COLO668 (cell line): ENCODE measurements around the gene TANGO6.
"Not testable (repeated sequence)": the region's sequence is repeated elsewhere in the genome, so short reads cannot be mapped to it uniquely, and the experiment has no call there.

Experiments used
- DNase-seq: peaks from one replicate; lab custom pipeline; 2025; ENCODE audit not compliant: unreplicated experiment; lab: John Stamatoyannopoulos, UW

TANGO6 gene

DNA sequence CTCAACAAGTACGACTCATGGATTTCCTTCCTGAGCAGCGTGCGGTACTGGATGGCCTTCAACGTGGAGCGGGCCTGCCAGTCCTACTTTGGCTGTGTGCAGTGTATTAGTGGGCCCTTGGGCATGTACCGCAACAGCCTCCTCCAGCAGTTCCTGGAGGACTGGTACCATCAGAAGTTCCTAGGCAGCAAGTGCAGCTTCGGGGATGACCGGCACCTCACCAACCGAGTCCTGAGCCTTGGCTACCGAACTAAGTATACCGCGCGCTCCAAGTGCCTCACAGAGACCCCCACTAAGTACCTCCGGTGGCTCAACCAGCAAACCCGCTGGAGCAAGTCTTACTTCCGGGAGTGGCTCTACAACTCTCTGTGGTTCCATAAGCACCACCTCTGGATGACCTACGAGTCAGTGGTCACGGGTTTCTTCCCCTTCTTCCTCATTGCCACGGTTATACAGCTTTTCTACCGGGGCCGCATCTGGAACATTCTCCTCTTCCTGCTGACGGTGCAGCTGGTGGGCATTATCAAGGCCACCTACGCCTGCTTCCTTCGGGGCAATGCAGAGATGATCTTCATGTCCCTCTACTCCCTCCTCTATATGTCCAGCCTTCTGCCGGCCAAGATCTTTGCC, 271.1 kb downstream of the TANGO6 start:
- no peak for DNase-seq

DNA sequence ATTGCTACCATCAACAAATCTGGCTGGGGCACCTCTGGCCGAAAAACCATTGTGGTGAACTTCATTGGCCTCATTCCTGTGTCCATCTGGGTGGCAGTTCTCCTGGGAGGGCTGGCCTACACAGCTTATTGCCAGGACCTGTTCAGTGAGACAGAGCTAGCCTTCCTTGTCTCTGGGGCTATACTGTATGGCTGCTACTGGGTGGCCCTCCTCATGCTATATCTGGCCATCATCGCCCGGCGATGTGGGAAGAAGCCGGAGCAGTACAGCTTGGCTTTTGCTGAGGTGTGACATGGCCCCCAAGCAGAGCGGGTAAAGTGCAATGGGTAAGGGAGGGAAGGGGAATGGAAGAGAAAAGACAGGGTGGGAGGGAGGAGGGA, 271.6 kb downstream of the TANGO6 start:
- DNase-seq: no peak

DNA sequence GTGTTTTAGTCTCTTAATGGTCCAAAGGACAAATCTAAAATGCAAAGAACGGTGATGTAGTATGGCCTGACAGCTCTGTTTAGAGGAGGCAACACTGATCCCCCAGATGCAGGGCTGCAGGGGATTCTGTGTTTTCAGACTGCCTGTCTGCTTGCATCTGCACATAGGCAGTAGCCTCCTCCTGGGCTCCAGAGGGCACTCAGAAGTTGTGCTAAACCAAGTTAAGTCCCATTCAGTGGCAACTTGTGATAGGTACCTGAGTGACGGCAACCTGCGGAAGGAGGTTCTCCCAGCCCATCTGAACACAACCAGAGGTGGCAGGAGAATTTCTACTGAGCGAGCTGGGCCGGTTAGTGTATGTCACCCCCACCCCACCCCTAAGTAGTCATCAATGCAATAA, 272.0 kb downstream of the TANGO6 start:
- no peak for DNase-seq

DNA sequence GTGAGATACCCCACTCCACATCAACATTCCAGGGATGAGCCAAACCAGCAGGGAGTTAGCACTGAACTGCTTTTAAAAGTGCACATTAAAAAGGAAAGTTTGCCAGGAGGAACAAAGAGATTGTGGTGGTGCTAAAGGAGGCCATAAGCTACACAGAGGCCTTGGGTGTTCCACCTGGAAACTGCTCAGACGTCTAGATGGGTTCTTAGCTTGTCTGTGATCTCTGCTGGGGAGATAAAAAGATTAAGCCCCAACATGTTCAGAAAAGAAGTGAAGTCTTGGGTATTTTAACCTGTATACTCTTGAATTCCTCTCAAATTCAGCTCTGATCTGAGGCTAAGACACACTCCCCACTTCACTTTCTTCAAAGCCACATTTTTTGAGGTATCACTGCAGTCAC, 272.5 kb downstream of the TANGO6 start:
- DNase-seq: no peak

DNA sequence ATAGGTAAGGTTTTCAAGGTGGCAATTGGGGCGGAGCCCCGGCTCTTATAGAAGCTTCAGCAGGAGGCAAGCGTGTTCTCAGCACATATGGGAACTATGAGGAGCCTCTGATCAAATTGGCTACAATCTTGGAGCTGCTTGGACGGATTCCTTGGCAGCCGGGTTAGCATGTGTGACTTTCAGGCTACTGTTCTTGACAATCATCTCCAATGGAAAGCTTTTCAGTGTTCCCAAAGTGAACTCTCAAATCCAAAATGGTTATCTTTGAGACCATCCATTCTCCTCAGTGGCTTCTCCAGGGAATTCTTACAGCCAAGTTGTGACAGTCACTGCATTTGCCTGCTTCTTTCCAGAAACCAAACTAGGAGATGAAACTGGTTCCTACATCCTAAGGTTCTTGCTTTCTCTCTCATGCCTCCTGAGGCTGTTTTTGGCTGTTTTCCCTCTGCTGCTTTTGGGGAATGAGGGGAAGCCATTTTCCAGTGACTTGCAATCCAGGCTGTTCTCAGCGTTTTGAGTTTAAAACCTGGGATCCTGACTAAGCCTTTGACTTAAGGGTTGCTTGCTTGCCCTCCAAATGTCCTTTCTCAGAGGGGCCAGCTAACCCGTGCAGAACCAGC, 273.0 kb downstream of the TANGO6 start:
- no peak for DNase-seq

DNA sequence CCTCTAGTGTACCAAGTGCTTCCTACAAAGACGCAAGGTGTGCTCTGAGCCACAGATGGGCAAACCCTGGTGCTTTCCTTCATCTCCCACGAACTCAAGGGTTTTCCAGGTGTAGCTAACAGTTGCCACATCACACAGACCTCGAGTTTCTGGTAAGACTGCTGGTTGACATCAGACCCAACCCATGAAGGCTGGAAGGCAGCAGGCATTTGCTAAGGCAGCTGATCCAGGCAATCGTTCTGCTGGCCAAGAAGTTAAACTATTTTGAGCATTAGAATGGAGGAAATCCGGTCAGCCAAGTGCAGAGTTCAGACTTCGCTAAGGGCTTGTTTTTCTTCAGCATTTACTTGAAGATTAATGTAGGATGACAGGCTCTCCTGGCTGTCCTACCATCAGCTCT, 273.6 kb downstream of the TANGO6 start:
- no peak for DNase-seq

DNA sequence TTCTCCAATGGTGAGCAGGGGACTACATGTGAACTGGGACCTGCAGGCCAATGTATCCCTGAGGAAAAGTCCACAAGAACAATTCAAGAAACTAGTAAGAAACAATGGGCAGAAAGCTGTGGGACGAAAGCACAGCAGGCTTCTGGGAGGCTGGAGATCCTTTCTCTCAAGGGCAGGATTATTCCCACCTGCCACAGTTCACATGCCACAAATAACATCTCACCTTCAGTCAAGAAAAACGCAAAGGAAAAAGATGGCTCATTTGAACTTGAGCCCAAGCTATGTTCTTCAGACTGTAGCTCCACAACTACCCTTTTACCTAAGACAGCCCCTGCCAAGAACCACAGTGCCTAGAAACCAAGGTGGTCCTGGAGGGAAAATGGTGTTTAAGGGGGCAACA, 275.1 kb downstream of the TANGO6 start:
- no peak for DNase-seq

DNA sequence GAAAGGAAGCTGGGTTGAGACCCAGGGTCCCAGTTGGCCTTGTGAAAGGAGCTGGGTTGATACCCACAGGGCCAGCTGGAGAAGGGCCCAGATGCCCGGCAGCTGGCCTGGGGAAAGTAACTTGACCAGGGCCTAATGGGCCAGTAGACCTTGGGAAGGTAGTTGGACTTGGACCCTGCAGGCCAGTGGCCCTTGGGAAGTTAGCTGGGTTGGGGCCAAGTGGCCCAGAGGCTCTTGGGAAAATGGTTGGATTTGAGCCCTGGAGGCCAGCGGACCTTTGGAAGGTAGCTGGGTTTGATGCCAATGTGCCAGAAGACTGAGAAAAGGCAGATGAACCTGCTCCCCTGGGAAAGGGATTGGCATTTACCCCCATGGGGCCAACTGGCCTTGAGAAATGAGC, 275.7 kb downstream of the TANGO6 start:
- no peak for DNase-seq

DNA sequence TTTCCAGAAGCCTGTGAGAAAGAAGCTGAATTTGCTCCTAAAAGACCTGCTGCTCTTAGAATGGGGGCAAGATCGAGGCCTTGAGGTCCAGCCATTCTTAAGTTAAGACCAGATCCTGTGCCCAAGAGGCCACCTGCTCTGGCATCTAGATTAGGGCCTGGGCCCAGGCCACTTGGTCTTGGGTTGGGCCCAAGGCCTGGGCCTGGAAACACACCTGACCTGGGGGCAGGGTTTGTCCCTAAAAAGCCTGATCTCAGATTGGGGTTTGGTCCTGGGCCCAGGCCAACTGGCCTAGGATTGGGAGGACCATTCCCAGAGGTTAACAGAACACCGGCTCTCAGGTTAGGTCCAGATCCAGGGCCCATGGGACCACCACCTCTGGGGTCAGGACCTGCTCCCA, 276.2 kb downstream of the TANGO6 start:
- DNase-seq: no peak

DNA sequence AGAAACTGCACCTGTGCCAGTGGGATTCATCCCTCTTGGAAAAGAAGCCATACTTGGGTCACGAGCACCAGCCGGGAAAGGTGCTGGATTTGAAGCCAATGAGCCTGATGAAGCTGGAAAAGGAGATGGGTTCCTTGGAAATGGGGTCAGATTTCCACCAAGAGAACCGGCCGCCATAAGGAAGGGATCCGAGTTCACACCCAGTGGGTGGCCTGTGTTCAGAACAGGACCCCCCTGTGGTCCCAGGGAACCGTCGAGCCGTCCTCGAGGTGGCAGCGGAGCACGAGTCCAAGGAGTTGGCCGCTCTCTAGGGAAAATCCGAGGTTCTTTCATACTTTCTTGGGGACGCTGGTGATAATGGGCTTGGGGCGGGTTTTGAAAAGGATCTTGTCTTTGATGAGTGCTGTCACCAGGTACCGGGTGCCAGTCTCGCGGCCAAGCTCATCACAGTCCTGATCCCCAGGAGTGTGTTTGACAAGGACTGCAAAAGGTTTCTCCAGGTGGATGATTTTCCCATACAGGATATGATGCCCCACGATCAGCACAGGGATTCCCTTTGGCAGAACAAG, 276.8 kb downstream of the TANGO6 start:
- no peak for DNase-seq

DNA sequence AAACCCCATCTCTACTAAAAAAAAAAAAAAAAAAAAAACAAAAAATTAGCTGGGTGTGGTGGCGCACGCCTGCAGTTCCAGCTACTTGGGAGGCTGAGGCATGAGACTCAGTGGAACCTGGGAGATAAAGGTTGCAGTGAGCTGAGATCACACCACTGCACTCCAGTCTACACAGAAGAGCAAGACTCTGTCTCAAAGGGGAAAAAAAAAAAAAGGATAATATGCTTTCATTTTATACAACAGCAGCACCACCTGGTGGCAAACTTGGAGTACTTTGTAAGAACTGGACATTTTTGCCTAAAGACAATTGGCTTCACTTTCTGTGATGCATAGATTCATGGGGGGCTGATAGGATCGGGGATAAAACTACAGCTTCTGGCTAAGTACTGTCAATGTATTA, 280.6 kb downstream of the TANGO6 start:
- peak; percentile 58 for DNase-seq

DNA sequence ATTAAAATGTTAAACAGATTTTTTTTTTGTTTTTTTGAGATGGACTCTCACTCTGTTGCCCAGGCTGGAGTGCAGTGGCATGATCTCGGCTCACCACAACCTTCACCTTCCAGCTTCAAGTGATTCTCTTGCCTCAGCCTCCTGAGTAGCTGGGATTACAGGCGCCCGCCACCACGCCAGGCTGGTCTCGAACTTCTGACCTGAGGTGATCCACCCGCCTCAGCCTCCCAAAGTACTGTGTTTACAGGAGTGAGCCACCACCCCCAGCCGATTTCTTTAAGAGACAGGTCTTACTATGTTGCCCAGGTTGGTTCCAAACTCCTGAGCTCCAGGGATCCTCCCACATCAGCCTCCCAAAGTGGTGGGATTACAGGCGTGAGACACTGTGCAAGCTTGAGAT, 281.1 kb downstream of the TANGO6 start:
- DNase-seq: not testable (repeated sequence)

DNA sequence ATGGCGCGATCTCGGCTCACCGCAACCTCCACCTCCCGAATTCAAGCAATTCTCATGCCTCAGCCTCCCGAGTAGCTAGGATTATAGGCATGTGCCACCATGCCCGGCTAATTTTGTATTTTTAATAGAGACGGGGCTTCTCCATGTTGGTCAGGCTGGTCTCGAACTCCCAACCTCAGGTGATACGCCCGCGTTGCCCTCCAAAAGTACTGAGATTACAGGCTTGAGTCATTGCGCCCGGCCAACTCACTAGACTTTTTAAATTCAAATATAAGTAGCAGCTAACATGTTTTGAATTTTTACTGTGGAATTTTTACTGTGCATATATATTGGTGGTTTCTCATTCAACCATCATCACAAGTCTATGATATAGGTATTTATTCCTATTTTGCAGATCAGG, 281.6 kb downstream of the TANGO6 start:
- DNase-seq: not testable (repeated sequence)

DNA sequence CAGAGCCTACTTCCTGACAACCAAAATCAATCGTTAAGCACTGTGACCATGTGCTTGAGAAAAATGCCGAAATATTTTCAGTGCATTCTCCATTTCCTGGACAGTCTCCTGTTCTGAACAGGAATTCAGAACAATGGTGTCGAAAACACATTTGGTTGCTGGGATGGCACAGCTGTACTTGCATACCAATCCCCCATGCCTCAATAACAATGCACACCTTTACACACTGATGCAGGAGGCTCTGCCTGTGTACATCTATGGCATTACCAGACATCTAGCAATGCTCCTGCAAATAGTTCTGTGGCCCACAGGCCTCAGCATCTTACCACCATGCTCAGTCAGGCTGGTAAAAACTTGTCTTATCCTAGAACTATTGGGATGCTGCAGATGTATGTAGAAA, 282.9 kb downstream of the TANGO6 start:
- DNase-seq: no peak

DNA sequence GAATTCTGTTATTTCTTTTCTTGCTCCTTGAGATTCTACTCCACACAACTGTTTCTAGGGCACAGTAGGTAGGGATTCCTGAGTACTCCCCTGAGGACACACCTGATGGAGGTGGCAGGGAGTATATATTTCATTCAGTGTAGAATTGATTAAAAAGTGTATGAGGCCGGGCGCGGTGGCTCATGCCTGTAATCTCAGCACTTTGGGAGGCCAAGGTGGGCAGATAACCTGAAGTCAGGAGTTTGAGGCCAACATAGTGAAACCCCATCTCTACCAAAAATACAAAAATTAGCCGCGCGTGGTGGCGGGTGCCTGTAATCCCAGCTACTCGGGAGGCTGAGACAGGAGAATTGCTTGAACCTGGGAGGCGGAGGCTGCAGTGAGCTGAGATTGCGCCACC, 283.5 kb downstream of the TANGO6 start:
- DNase-seq: not testable (repeated sequence)

DNA sequence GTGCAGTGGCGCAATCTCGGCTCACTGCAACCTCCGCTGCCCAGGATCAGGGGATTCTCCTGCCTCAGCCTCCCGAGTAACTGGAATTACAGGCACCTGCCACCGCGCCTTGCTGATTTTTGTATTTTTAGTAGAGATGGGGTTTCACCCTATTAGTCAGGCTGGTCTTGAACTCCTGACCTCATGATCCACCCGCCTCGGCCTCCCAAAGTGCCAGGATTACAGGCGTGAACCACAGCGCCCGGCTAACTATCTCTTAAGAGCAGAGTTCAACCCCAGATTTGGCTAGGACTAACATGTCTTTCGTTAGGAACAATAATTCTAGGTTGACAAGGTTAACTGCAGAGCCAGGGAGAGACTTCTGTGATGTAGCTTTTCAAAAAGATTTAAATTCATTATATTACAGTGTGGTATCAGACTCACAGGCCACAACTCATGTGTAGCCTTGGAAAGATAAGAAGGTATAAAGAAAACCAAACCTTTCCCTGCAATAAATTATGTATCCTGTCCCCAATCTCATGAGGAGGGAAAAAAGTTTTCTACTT, 284.7 kb downstream of the TANGO6 start:
- no peak for DNase-seq

DNA sequence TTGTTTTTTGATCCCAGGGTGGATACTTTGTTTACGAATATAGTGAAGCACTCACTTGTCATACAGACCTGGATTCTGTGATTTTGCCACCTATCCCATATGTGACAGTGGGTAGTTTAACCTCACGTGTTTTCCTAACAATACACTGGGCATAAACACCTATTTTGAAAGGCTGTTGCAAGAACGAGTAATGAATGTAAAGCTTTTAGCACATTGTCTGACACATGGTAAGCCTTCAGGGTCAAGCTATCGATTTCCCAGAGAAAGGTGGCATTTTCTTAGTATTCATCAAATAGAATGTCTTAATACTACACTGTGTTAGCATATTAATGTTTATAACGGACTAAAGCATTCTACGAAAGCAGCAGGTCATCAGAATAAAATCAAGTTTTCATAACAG, 287.1 kb downstream of the TANGO6 start:
- no peak for DNase-seq

DNA sequence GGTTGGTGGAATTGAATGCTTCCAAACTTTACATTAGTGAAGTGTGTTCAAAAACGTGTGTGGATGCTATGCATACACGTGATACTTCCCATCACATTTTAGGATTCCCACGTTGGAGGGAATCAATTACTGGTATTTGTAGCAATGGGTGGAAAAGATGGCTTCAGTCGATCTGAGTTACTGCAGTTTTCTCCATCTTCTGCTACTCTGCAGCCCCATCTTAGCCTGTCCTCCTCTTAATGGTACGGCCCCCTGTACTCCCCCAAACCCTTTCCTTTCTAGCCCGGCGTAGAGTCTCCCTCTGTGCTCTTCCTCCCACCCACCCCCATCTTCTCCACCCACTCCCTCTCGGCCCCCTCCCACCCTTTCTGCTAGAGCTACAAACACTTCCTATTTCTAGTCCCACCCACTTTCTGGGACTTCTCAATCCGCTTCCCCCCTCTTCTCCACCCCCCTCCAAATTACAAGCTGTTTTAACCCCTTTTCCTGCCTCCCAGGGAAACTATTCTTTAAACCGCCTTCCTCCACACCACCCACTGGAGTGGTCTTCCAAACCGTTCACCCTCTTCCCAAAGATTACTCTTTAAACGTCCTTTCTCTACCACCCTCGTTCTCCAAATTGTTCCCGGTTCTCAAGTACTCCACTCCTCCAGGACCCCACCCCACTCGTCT, 288.0 kb downstream of the TANGO6 start:
- no peak for DNase-seq

DNA sequence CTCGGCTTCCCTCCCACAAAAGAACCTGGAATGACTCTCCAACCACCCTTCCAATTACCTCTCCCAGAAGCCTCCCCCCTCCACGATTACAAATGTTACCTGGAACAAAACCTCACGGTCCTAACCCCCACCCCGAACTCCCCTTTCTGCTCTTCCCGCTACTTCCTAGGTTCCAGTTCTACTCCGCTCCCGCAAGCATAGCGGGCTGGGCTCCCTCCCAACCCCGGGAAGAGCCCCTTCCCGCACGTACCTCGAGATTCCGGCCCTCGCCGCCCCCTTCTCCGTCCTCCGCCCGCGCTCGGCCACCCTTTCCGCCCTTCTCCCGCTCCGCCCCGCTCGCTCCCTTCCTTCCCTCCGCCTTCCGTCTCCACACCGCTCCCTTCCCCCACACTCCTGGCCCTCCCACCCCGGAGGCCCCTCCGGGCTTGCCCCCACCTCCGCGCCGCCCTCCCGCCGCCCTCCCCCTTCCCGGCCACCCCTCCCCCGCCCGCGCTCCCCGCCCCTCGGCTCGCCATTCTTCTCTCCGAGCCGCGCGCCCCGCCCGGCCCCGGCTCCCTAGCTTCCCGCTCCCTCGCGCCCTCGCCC, 288.6 kb downstream of the TANGO6 start:
- DNase-seq: peak; percentile 79

DNA sequence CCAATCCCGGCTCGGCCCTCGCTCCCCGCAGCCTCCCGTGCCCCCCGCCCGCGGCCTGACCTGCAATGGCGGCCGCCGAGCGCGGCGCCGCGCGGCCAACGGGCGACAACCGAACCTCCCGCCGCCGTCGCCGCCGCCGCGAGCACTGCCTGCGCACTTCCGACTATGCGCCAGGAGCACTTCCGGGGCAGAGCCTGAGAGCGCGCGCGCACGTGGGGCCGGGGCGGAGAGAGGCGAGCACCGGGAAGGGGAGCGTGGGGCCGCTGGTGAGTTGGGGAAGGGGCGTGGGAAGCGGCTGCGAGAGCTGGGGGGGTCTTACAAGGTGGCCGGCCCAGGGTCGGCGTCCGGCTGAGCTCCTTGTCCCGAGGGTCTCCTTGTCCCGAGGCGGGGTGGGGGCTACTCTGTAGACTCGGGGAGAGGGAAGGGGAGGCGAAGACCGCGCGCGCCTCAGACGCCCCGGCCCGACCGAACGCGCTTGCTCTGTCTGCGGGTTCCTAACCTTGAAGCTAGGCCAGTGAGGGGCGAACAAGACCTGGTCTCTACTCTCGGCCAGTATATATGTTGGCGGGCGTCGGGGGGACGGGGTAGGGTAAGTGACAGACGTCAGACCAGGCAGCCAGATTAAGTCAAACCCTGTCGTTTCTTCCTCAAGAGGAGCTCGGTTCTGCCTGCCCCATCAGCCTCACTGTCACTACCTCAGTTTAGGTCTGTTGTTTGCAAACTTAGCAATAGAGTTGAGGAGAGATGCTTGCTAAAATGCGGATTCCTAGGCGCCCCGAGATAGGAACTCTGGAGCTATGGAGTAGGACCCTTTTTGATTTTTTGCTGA, 289.3 kb downstream of the TANGO6 start, which contains the start of the genes CHTF8 and UTP4:
CHTF8 (minus strand) TSS at position 165 of the 829 bp plus-strand sequence. CDS start 11,130 bp downstream, outside the sequence.
UTP4 (plus strand) TSS at position 226 of the 829 bp plus-strand sequence. CDS start 811 bp downstream, outside the sequence.
- peak; percentile 91 for DNase-seq
